HCT116 (cell line): ENCODE measurements around the gene NFE2L2. TPM values are rescaled to one million over a fixed set of nuclear protein-coding genes. Genes with fewer than 3 reads are reported as not detected.

ENCODE experiments used
- CBX3 ChIP-seq: IDR thresholded peaks from 2 replicates; pipeline ENCODE4 v1.6.1; 2012; ENCODE audit warnings: low read depth
- EZH2 ChIP-seq: fragments of 200-600 bp; sonication (generic); IDR thresholded peaks from 2 replicates; pipeline ENCODE4 v1.6.1; 2017; ENCODE audit warnings: antibody characterized with exemption, mixed run types
- FOSL1 ChIP-seq: IDR thresholded peaks from 2 replicates; pipeline ENCODE4 v1.6.1; 2012; ENCODE audit warnings: low read depth
- MAX ChIP-seq: IDR thresholded peaks from 2 replicates; pipeline ENCODE4 v1.6.1; 2012
- POLR2A ChIP-seq: IDR thresholded peaks from 2 replicates; pipeline ENCODE4 v1.7.0; 2011; ENCODE audit warnings: borderline replicate concordance; ENCODE audit not compliant: insufficient read depth, insufficient read length; ENCODE audit errors: extremely low read depth
- RAD21 ChIP-seq: IDR thresholded peaks from 2 replicates; pipeline ENCODE4 v1.6.1; 2012; ENCODE audit warnings: low read depth, mild to moderate bottlenecking
- REST ChIP-seq: IDR thresholded peaks from 2 replicates; pipeline ENCODE4 v1.6.1; 2012; ENCODE audit warnings: low read depth
- SP1 ChIP-seq: IDR thresholded peaks from 2 replicates; pipeline ENCODE4 v1.6.1; 2012; ENCODE audit warnings: low read depth
- SRF ChIP-seq: IDR thresholded peaks from 2 replicates; pipeline ENCODE4 v1.6.1; 2012; ENCODE audit warnings: low read depth
- YY1 ChIP-seq: IDR thresholded peaks from 2 replicates; pipeline ENCODE4 v1.6.1; 2011; ENCODE audit warnings: low read length, low read depth, moderate library complexity, mild to moderate bottlenecking; ENCODE audit not compliant: insufficient replicate concordance; ENCODE audit errors: extremely low read depth
- ZBTB33 ChIP-seq: IDR thresholded peaks from 2 replicates; pipeline ENCODE4 v1.6.1; 2011; ENCODE audit warnings: mild to moderate bottlenecking, low read length, moderate library complexity; ENCODE audit not compliant: insufficient replicate concordance; ENCODE audit errors: extremely low read depth
- total RNA-seq: library from RNA; stranded (reverse); gene quantifications from one replicate; pipeline ENCODE4 v1.2.1, GENCODE V29; 2021; ENCODE audit not compliant: unreplicated experiment

NFE2L2 gene
- total RNA-seq, 1 experiment from 2014 or later, result 106 TPM

- peak; percentile 62; the same call in 1 of the 2 replicates for TF ChIP-seq CBX3
- no peak for TF ChIP-seq EZH2
- no peak for TF ChIP-seq ZBTB33
- TF ChIP-seq RAD21, result no peak
- TF ChIP-seq REST, result no peak
- peak; percentile 51 for TF ChIP-seq SP1
- TF ChIP-seq FOSL1, result no peak
- TF ChIP-seq SRF, result no peak
- TF ChIP-seq YY1, result peak; percentile 37
- peak; percentile 75 for TF ChIP-seq MAX
- peak; percentile 72 for TF ChIP-seq POLR2A
Observed at GRCh38 chr2:177212106-177212890, 52.2 kb downstream of the NFE2L2 start, which contains the start of gene HNRNPA3 (continued).
